Measurements from ENCODE around the gene CNTNAP2.

DNA sequence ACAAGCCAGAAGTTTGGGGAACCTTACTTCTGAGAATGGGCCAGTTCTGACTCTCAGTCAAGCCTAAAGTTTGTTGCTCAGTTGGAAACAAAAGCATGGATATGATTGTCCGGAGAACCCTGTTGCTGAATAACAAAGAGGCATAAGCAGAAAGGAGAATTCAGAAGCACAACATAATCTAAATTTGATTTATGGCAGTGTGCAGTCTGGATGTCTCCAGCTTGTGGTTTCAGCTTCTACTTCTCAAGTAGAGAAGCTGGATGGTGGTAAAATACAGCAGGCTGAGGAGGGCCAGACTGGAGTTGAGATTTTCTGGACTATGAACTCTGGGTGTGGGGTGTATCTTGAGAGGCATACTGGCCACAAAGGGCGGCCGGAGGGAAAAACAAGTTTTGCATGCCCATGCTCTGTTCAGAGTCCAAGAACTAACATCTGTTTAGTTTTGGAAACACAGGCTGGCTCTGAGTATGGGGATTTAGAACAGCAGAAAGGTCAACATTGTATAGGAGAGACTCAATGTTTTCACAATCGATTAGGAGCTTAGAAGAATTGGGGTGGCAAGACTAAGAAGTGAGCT, 592.9 kb downstream of the CNTNAP2 start:
- no peak for TF ChIP-seq POLR2A (IDR thresholded peaks at IDR 0.05)
- TF ChIP-seq, protein P1, sequence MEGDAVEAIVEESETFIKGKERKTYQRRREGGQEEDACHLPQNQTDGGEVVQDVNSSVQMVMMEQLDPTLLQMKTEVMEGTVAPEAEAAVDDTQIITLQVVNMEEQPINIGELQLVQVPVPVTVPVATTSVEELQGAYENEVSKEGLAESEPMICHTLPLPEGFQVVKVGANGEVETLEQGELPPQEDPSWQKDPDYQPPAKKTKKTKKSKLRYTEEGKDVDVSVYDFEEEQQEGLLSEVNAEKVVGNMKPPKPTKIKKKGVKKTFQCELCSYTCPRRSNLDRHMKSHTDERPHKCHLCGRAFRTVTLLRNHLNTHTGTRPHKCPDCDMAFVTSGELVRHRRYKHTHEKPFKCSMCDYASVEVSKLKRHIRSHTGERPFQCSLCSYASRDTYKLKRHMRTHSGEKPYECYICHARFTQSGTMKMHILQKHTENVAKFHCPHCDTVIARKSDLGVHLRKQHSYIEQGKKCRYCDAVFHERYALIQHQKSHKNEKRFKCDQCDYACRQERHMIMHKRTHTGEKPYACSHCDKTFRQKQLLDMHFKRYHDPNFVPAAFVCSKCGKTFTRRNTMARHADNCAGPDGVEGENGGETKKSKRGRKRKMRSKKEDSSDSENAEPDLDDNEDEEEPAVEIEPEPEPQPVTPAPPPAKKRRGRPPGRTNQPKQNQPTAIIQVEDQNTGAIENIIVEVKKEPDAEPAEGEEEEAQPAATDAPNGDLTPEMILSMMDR (IDR thresholded peaks at IDR 0.05) = no peak

Data from uterus (tissue), 2 donors.